ENCODE results near the gene ZBTB9. TPM values are rescaled to one million over a fixed set of nuclear protein-coding genes. Genes with fewer than 3 reads are reported as not detected.

Gene ZBTB9
- total RNA-seq, 4 donors from 2014 or later, result 0.82 to 2.2 (median 1.2) TPM

- DNase-seq (no peak), ATAC-seq (no peak)
- Histone ChIP-seq H3K4me3 (peak overlapping the region; percentile 70 to 87 (median 86)), H3K36me3 (peaks cover 0 to 16% of the 10 kb centered on the region in 2 donors), H3K27ac (peak overlapping the region; percentile 80 to 87 (median 84)), H3K9me3 (no peaks in the 10 kb centered on the region), H3K27me3 (no peaks in the 10 kb centered on the region), H3K4me1 (peaks cover 10 to 18% of the 10 kb centered on the region in 2 donors)
- intact Hi-C loops (cut with DNase I; ENCODE audit: low total_unique reads), result loop anchor here (1.0 to 10.0 kb wide), 2 partner anchors 62 to 121 kb away; partner anchors contain the start of gene KIFC1
- in situ Hi-C loops (cut with MboI; ENCODE audit: low sequenced_read_pairs in 4 of 4), result no loop called here
- TF ChIP-seq CTCF (IDR thresholded peaks at IDR 0.05 in 4 of 5, conservative IDR thresholded peaks at IDR 0.05 in 1 of 5) (no peak), POLR2A (IDR thresholded peaks at IDR 0.05) (no peak)
Observed at GRCh38 chr6:33453393-33454008, 875 bp upstream of the ZBTB9 start.

DNA sequence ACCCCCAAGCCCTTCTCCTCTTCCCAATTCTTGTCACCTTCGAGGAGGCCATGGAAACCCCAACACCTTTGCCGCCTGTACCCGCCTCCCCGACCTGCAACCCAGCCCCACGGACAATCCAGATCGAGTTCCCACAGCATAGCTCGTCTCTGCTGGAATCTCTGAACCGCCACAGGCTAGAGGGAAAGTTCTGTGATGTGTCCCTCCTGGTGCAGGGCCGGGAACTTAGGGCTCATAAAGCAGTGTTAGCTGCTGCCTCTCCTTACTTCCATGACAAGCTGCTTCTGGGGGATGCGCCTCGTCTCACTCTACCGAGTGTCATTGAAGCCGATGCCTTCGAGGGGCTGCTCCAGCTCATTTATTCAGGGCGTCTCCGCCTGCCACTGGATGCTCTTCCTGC is 675 bp downstream of the ZBTB9 start:
- intact Hi-C loops (cut with DNase I; ENCODE audit: low total_unique reads) (loop anchor here (10.0 kb wide), 1 partner anchor 120 kb away; no protein-coding TSS in a partner anchor), in situ Hi-C loops (cut with MboI; ENCODE audit: low sequenced_read_pairs in 4 of 4) (no loop called here)
- TF ChIP-seq POLR2A (IDR thresholded peaks at IDR 0.05), result no peak
- TF ChIP-seq CTCF (IDR thresholded peaks at IDR 0.05 in 4 of 5, conservative IDR thresholded peaks at IDR 0.05 in 1 of 5), result no peak
- H3K27me3 ChIP-seq, result no peaks in the 10 kb centered on the region
- H3K4me3 ChIP-seq, result peak overlapping the region; percentile 70 to 87 (median 86)
- peaks cover 0 to 16% of the 10 kb centered on the region in 2 donors for H3K36me3 ChIP-seq
- DNase-seq (no peak), ATAC-seq (no peak)
- H3K4me1 ChIP-seq, result peaks cover 10 to 18% of the 10 kb centered on the region in 2 donors
- peak overlapping the region; percentile 80 to 87 (median 84) for H3K27ac ChIP-seq
- H3K9me3 ChIP-seq, result no peaks in the 10 kb centered on the region

DNA sequence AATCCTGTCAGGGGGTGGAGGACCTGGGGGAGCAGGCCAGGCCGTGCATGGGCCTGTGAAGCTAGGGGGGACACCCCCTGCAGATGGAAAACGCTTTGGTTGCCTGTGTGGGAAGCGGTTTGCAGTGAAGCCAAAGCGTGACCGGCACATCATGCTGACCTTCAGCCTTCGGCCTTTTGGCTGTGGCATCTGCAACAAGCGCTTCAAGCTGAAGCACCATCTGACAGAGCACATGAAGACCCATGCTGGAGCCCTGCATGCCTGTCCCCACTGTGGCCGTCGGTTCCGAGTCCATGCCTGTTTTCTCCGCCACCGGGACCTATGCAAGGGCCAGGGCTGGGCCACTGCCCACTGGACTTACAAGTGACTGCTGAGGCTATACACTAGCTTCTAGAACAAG is 1.8 kb downstream of the ZBTB9 start:
- TF ChIP-seq CTCF (IDR thresholded peaks at IDR 0.05 in 4 of 5, conservative IDR thresholded peaks at IDR 0.05 in 1 of 5), result no peak
- no peak for TF ChIP-seq POLR2A (IDR thresholded peaks at IDR 0.05)
- DNase-seq (no peak), ATAC-seq (no peak)
- H3K4me1 ChIP-seq, result peaks cover 10 to 18% of the 10 kb centered on the region in 2 donors
- H3K27ac ChIP-seq, result no peak overlapping the region
- H3K9me3 ChIP-seq, result no peaks in the 10 kb centered on the region
- intact Hi-C loops (cut with DNase I; ENCODE audit: low total_unique reads) (loop anchor here (10.0 kb wide), 1 partner anchor 119 kb away; no protein-coding TSS in a partner anchor), in situ Hi-C loops (cut with MboI; ENCODE audit: low sequenced_read_pairs in 4 of 4) (no loop called here)
- H3K27me3 ChIP-seq, result no peaks in the 10 kb centered on the region
- H3K4me3 ChIP-seq, result no peak overlapping the region
- H3K36me3 ChIP-seq, result peaks cover 0 to 16% of the 10 kb centered on the region in 2 donors

- H3K9me3 ChIP-seq, result no peaks in the 10 kb centered on the region
- H3K27me3 ChIP-seq, result no peaks in the 10 kb centered on the region
- ATAC-seq (no peak), DNase-seq (no peak)
- no peak overlapping the region for H3K27ac ChIP-seq
- H3K36me3 ChIP-seq, result peaks cover 0 to 16% of the 10 kb centered on the region in 2 donors
- in situ Hi-C loops (cut with MboI; ENCODE audit: low sequenced_read_pairs in 4 of 4), result no loop called here
- intact Hi-C loops (cut with DNase I; ENCODE audit: low total_unique reads), result loop anchor here (10.0 kb wide), 1 partner anchor 116 kb away; no protein-coding TSS in a partner anchor
- TF ChIP-seq POLR2A (IDR thresholded peaks at IDR 0.05), result no peak
- no peak for TF ChIP-seq CTCF (IDR thresholded peaks at IDR 0.05 in 4 of 5, conservative IDR thresholded peaks at IDR 0.05 in 1 of 5)
- no peak overlapping the region for H3K4me3 ChIP-seq
- peaks cover 7 to 11% of the 10 kb centered on the region in 2 donors for H3K4me1 ChIP-seq
Observed at GRCh38 chr6:33458676-33459075, 4.3 kb downstream of the ZBTB9 start.

Measured in gastrocnemius medialis (tissue), 4 donors.